WTC11 (cell line): ENCODE measurements around the gene THAP2. TPM values are rescaled to one million over a fixed set of nuclear protein-coding genes. Genes with fewer than 3 reads are reported as not detected.

Experiments used
- ATAC-seq: fragments of 200-7000 bp; cut with Tn5 transposase; 2 replicates; pipeline ENCODE4 v1.10.0; 2021; ENCODE audit warnings: mild to moderate bottlenecking, moderate library complexity
- CTCF ChIA-PET: fragments of 300-600 bp; sonication (Branson Sonifier 250); formaldehyde crosslinking; loops from one replicate; lab custom pipeline; 2021; ENCODE audit warnings: antibody characterized with exemption; lab: Charles Lee
- POLR2A ChIA-PET: fragments of 350-600 bp; sonication (Branson Sonifier 250); formaldehyde crosslinking; loops from one replicate; lab custom pipeline; 2021; ENCODE audit warnings: antibody characterized with exemption; lab: Charles Lee
- DNase-seq: peaks from one replicate; pipeline ENCODE4 v3.0.0; 2021; ENCODE audit warnings: low spot score
- H3K27ac Mint-ChIP-seq: 2 replicates; pipeline ENCODE4 v1.8.0; 2021; ENCODE audit warnings: mixed read lengths
- H3K27me3 Mint-ChIP-seq: 2 replicates; pipeline ENCODE4 v1.8.0; 2021; ENCODE audit warnings: low read depth, mild to moderate bottlenecking, moderate library complexity, mixed read lengths
- H3K36me3 Mint-ChIP-seq: 2 replicates; pipeline ENCODE4 v1.8.0; 2021; ENCODE audit warnings: mixed read lengths
- H3K4me1 Mint-ChIP-seq: 2 replicates; pipeline ENCODE4 v1.8.0; 2022; ENCODE audit warnings: mixed read lengths
- H3K4me3 Mint-ChIP-seq: 2 replicates; pipeline ENCODE4 v1.8.0; 2021; ENCODE audit warnings: mild to moderate bottlenecking, moderate library complexity, mixed read lengths
- H3K9me3 Mint-ChIP-seq: 2 replicates; pipeline ENCODE4 v1.8.0; 2021; ENCODE audit warnings: mixed read lengths
- CBFB ChIP-seq: sonication (generic); formaldehyde crosslinking; IDR thresholded peaks from 2 replicates; pipeline ENCODE4 v1.8.1; 2022; ENCODE audit warnings: mild to moderate bottlenecking, low read depth, missing genetic modification reagents
- CREB1 ChIP-seq: sonication (generic); formaldehyde crosslinking; IDR thresholded peaks from 2 replicates; pipeline ENCODE4 v1.8.0; 2023; ENCODE audit warnings: mild to moderate bottlenecking, missing genetic modification reagents
- ETV6 ChIP-seq: sonication (generic); formaldehyde crosslinking; IDR thresholded peaks from 2 replicates; pipeline ENCODE4 v1.8.1; 2022; ENCODE audit warnings: mild to moderate bottlenecking, missing genetic modification reagents
- FOXK1 ChIP-seq: sonication (generic); formaldehyde crosslinking; IDR thresholded peaks from 2 replicates; pipeline ENCODE4 v1.8.0; 2022; ENCODE audit warnings: mild to moderate bottlenecking, moderate library complexity, missing genetic modification reagents
- GRHL2 ChIP-seq: fragments of 250-450 bp; sonication (Bioruptor Pico); IDR thresholded peaks from 2 replicates; pipeline ENCODE4 v1.8.0; 2022; ENCODE audit warnings: mild to moderate bottlenecking, moderate library complexity; ENCODE audit not compliant: insufficient replicate concordance, severe bottlenecking
- NR2C2 ChIP-seq: sonication (generic); formaldehyde crosslinking; IDR thresholded peaks from 2 replicates; pipeline ENCODE4 v1.8.0; 2022; ENCODE audit warnings: mild to moderate bottlenecking, missing genetic modification reagents
- PRRX2 ChIP-seq: fragments of 250-450 bp; sonication (Bioruptor Pico); IDR thresholded peaks from 2 replicates; pipeline ENCODE4 v1.8.0; 2021; ENCODE audit warnings: mild to moderate bottlenecking
- SP1 ChIP-seq: sonication (generic); formaldehyde crosslinking; conservative IDR thresholded peaks from 2 replicates; pipeline ENCODE4 v1.8.1; 2022; ENCODE audit warnings: missing genetic modification reagents
- TEAD4 ChIP-seq: sonication (generic); formaldehyde crosslinking; IDR thresholded peaks from 2 replicates; pipeline ENCODE4 v1.8.0; 2022; ENCODE audit warnings: mild to moderate bottlenecking, missing genetic modification reagents
- ZNF423 ChIP-seq: fragments of 250-450 bp; sonication (Bioruptor Pico); IDR thresholded peaks from 2 replicates; pipeline ENCODE4 v2.1.2; 2022; ENCODE audit warnings: mild to moderate bottlenecking, moderate library complexity
- total RNA-seq: library from RNA; stranded (reverse); gene quantifications from 3 replicates; pipeline ENCODE4 v1.2.3, GENCODE V29; 2021
- TF ChIP-seq, protein P1 (sequence below): sonication (generic); formaldehyde crosslinking; conservative IDR thresholded peaks from 2 replicates; pipeline ENCODE4 v1.8.1; 2023; ENCODE audit warnings: mild to moderate bottlenecking, low read depth, missing genetic modification reagents, moderate library complexity
- TF ChIP-seq, protein P2 (sequence below): sonication (generic); formaldehyde crosslinking; IDR thresholded peaks from 2 replicates; pipeline ENCODE4 v1.8.1; 2022; ENCODE audit warnings: low read depth, missing genetic modification reagents, borderline replicate concordance
- TF ChIP-seq, protein P3 (sequence below): sonication (generic); formaldehyde crosslinking; IDR thresholded peaks from 2 replicates; pipeline ENCODE4 v1.8.1; 2023; ENCODE audit warnings: mild to moderate bottlenecking, missing genetic modification reagents, moderate library complexity
- TF ChIP-seq, protein P4 (sequence below): sonication (generic); formaldehyde crosslinking; IDR thresholded peaks from 2 replicates; pipeline ENCODE4 v1.8.0; 2022; ENCODE audit warnings: mild to moderate bottlenecking, missing genetic modification reagents
- TF ChIP-seq, protein P5 (sequence below): sonication (generic); formaldehyde crosslinking; IDR thresholded peaks from 2 replicates; pipeline ENCODE4 v1.8.1; 2022; ENCODE audit warnings: missing genetic modification reagents, borderline replicate concordance
- TF ChIP-seq, protein P6 (sequence below): fragments of 250-450 bp; sonication (Bioruptor Pico); conservative IDR thresholded peaks from 2 replicates; pipeline ENCODE4 v1.9.0; 2021; ENCODE audit warnings: mild to moderate bottlenecking

THAP2 gene
- total RNA-seq, 1 experiment from 2014 or later, result 6.4 TPM

DNA sequence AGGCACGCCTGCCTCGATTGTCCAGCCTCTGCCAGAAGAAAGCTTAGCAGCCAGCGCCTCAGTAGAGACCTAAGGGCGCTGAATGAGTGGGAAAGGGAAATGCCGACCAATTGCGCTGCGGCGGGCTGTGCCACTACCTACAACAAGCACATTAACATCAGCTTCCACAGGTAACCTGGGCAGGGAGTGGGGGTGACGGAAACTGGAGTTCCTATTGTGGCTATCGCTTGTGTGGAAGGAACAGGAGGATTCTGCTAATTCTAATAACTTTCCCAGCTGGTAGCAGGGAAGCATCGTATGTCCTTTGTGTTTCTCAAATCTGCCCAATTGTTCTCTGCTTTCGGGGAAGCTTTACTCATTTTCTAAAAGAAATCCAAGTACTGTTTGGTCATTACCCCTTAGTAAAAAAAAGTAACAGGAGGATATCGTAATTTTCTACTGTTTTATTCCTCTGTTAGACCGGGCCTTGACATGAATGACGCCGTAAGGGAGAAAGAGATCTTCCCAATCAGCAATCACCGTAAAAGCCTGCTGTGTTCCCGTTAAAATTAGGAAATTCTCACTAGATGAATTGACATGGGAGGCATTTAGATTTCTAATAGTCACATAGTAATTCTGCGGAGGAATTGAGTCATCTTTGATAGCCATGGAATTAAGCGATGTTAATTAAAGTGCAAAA is 449 bp downstream of the THAP2 start:
- Mint-ChIP-seq H3K9me3 (no peaks in the 10 kb centered on the region), H3K27ac (peak overlapping the region; percentile 100), H3K36me3 (peaks cover 11% of the 10 kb centered on the region), H3K4me1 (peaks cover 16% of the 10 kb centered on the region), H3K4me3 (peak overlapping the region; percentile 91), H3K27me3 (no peaks in the 10 kb centered on the region)
- CTCF ChIA-PET, result interaction anchor here (1.0 to 2.7 kb wide), 8 partner anchors 22 to 90 kb away, joined by 3 to 30 read pairs (median 4); partner anchors contain the start of genes RAB21 and TMEM19
- ATAC-seq, result no peak
- POLR2A ChIA-PET, result interaction anchor here (0.8 to 3.0 kb wide), 9 partner anchors 10 to 90 kb away, joined by 3 to 45 read pairs (median 7); partner anchors contain the start of genes RAB21 and TMEM19
- TF ChIP-seq, protein P1, sequence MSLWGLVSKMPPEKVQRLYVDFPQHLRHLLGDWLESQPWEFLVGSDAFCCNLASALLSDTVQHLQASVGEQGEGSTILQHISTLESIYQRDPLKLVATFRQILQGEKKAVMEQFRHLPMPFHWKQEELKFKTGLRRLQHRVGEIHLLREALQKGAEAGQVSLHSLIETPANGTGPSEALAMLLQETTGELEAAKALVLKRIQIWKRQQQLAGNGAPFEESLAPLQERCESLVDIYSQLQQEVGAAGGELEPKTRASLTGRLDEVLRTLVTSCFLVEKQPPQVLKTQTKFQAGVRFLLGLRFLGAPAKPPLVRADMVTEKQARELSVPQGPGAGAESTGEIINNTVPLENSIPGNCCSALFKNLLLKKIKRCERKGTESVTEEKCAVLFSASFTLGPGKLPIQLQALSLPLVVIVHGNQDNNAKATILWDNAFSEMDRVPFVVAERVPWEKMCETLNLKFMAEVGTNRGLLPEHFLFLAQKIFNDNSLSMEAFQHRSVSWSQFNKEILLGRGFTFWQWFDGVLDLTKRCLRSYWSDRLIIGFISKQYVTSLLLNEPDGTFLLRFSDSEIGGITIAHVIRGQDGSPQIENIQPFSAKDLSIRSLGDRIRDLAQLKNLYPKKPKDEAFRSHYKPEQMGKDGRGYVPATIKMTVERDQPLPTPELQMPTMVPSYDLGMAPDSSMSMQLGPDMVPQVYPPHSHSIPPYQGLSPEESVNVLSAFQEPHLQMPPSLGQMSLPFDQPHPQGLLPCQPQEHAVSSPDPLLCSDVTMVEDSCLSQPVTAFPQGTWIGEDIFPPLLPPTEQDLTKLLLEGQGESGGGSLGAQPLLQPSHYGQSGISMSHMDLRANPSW (CRISPR knock-in tag), result no peak
- TF ChIP-seq, protein P2, sequence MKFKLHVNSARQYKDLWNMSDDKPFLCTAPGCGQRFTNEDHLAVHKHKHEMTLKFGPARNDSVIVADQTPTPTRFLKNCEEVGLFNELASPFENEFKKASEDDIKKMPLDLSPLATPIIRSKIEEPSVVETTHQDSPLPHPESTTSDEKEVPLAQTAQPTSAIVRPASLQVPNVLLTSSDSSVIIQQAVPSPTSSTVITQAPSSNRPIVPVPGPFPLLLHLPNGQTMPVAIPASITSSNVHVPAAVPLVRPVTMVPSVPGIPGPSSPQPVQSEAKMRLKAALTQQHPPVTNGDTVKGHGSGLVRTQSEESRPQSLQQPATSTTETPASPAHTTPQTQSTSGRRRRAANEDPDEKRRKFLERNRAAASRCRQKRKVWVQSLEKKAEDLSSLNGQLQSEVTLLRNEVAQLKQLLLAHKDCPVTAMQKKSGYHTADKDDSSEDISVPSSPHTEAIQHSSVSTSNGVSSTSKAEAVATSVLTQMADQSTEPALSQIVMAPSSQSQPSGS (CRISPR knock-in tag), result no peak
- TF ChIP-seq TEAD4 (CRISPR knock-in tag) (no peak), CREB1 (CRISPR knock-in tag) (no peak), ETV6 (CRISPR knock-in tag) (0 out of 2 replicates have a peak, but pooled peaks have one; percentile 37), CBFB (CRISPR knock-in tag) (no peak)
- TF ChIP-seq, protein P3, sequence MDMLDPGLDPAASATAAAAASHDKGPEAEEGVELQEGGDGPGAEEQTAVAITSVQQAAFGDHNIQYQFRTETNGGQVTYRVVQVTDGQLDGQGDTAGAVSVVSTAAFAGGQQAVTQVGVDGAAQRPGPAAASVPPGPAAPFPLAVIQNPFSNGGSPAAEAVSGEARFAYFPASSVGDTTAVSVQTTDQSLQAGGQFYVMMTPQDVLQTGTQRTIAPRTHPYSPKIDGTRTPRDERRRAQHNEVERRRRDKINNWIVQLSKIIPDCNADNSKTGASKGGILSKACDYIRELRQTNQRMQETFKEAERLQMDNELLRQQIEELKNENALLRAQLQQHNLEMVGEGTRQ (CRISPR knock-in tag), result no peak
- TF ChIP-seq, protein P4, sequence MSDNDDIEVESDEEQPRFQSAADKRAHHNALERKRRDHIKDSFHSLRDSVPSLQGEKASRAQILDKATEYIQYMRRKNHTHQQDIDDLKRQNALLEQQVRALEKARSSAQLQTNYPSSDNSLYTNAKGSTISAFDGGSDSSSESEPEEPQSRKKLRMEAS, result 0 out of 2 replicates have a peak, but pooled peaks have one; percentile 25
- TF ChIP-seq, protein P5, sequence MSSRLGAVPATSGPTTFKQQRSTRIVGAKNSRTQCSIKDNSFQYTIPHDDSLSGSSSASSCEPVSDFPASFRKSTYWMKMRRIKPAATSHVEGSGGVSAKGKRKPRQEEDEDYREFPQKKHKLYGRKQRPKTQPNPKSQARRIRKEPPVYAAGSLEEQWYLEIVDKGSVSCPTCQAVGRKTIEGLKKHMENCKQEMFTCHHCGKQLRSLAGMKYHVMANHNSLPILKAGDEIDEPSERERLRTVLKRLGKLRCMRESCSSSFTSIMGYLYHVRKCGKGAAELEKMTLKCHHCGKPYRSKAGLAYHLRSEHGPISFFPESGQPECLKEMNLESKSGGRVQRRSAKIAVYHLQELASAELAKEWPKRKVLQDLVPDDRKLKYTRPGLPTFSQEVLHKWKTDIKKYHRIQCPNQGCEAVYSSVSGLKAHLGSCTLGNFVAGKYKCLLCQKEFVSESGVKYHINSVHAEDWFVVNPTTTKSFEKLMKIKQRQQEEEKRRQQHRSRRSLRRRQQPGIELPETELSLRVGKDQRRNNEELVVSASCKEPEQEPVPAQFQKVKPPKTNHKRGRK (CRISPR knock-in tag), result no peak
- no peak for DNase-seq

DNA sequence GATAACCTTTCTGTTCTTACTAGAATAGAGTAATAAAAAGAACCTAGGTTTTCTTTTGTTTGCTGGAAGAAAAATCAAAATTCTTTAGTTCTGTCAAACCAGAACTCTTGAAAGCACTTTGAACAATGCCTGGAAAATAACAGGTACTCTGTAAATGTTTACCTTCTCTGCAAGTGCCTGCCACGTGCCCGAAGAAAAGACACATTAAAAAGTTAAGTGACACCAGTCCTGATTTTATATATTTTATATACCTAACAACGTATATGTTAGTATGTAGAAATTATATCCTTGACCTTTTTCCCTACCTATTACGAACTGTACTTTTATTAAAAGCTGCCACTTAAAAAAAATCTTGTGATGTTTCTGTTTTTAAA is 976 bp downstream of the THAP2 start:
- ChIA-PET CTCF (interaction anchor here (0.5 kb wide), 1 partner anchor 16 kb away, joined by 3 read pairs; no protein-coding TSS in a partner anchor), POLR2A (interaction anchor here (3.0 kb wide), 1 partner anchor 21 kb away, joined by 45 read pairs; the partner anchor contains the start of gene TMEM19)
- peak overlapping the region; percentile 100 for H3K27ac Mint-ChIP-seq
- ATAC-seq (no peak), DNase-seq (no peak)
- no peaks in the 10 kb centered on the region for H3K27me3 Mint-ChIP-seq
- H3K4me1 Mint-ChIP-seq, result peaks cover 16% of the 10 kb centered on the region
- H3K9me3 Mint-ChIP-seq, result no peaks in the 10 kb centered on the region
- TF ChIP-seq CREB1 (CRISPR knock-in tag) (no peak), TEAD4 (CRISPR knock-in tag) (no peak), FOXK1 (CRISPR knock-in tag) (no peak), PRRX2 (CRISPR knock-in tag) (no peak), SP1 (no peak), GRHL2 (CRISPR knock-in tag) (no peak), NR2C2 (CRISPR knock-in tag) (no peak), ZNF423 (no peak)
- TF ChIP-seq, protein P6, sequence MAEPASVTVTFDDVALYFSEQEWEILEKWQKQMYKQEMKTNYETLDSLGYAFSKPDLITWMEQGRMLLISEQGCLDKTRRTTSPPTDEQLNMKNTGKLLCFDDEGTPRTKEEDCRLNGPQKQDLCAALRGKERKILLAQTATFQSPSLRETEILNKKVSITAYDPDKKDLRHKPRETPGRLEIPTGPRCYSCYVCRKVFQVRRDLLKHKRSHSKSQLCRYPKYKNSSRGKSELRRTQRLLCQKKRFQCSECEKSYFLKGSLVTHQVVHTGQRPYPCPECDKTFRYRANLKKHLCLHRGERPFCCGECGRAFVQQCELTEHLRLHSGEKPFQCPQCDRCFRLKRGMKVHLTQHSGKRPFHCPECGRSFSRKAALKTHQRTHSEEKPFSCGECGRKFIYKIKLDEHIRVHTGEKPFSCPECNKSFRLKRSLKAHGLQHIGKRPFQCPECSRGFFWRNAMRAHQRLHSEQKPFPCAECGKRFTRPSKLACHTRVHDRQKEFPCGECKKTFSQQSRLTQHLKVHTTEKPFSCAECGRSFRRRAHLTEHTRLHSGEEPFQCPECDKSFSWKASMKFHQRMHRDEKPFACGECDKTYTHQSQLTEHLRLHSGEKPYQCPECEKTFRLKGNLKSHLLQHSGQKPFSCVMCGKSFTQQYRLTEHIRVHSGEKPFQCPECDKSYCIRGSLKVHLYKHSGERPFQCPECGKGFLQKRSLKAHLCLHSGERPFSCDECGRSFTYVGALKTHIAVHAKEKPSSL (CRISPR knock-in tag), result no peak
- TF ChIP-seq, protein P1 (CRISPR knock-in tag), result no peak
- peaks cover 8% of the 10 kb centered on the region for H3K36me3 Mint-ChIP-seq
- peak overlapping the region; percentile 91 for H3K4me3 Mint-ChIP-seq
